ENCODE data around the gene PTPRCAP. TPM values are rescaled to one million over a fixed set of nuclear protein-coding genes. Genes with fewer than 3 reads are reported as not detected.

Gene PTPRCAP
- total and polyA plus RNA-seq, 9 of the 15 experiments (the other 6 are each of a cell fraction or from before 2014, with no cell fraction given) = 0.22 to 2.0 (median 1.1) TPM; not detected in 4

DNA sequence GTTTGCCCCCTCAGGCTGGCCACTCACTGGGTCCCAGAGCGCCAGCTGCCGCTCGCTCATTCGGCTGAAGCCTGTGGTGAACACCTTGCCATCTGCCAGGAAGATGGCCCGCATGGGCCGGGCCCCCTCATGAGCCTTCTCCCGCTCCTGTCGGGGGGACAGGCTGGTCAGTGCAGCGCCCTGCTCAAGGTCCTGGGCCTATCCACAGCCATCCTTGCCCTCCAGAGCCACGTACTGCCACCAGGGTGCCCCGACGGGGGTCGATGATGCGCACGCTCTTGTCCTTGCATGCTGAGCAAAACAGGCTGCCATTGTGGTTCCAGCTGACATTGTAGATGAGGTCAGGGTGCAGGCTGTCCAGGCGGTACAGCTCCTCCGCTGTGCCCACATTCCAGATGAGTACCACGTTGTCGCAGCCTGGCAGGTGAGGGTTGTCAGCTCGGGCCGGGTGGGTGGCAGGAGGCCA, 3.6 kb upstream of the PTPRCAP start (continued):
- TF ChIP-seq FOSL1 (tag; conservative IDR thresholded peaks at IDR 0.05) = no peak
- TF ChIP-seq, protein P1, sequence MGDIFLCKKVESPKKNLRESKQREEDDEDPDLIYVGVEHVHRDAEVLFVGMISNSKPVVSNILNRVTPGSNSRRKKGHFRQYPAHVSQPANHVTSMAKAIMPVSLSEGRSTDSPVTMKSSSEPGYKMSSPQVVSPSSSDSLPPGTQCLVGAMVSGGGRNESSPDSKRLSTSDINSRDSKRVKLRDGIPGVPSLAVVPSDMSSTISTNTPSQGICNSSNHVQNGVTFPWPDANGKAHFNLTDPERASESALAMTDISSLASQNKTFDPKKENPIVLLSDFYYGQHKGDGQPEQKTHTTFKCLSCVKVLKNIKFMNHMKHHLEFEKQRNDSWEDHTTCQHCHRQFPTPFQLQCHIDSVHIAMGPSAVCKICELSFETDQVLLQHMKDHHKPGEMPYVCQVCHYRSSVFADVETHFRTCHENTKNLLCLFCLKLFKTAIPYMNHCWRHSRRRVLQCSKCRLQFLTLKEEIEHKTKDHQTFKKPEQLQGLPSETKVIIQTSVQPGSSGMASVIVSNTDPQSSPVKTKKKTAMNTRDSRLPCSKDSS (IDR thresholded peaks at IDR 0.05; ENCODE audit: low read depth, partially characterized antibody) = no peak
- no peak for TF ChIP-seq PTBP1 (IDR thresholded peaks at IDR 0.05; ENCODE audit: low read depth, low read length)
- TF ChIP-seq SMAD2 (IDR thresholded peaks at IDR 0.05; ENCODE audit: low read depth, low read length) = no peak
- TF ChIP-seq, protein P2, sequence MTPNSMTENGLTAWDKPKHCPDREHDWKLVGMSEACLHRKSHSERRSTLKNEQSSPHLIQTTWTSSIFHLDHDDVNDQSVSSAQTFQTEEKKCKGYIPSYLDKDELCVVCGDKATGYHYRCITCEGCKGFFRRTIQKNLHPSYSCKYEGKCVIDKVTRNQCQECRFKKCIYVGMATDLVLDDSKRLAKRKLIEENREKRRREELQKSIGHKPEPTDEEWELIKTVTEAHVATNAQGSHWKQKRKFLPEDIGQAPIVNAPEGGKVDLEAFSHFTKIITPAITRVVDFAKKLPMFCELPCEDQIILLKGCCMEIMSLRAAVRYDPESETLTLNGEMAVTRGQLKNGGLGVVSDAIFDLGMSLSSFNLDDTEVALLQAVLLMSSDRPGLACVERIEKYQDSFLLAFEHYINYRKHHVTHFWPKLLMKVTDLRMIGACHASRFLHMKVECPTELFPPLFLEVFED (CRISPR knock-in tag; conservative IDR thresholded peaks at IDR 0.05) = no peak
- no peak for TF ChIP-seq ARID1B (IDR thresholded peaks at IDR 0.05)
- no peak for TF ChIP-seq SMARCE1 (IDR thresholded peaks at IDR 0.05)
- TF ChIP-seq SMAD4 (CRISPR knock-in tag; conservative IDR thresholded peaks at IDR 0.05) = no peak
- TF ChIP-seq RBFOX2 (IDR thresholded peaks at IDR 0.05; ENCODE audit: low read depth, low read length) = 0 out of 2 replicates have a peak, but pooled peaks have one; percentile 30
- TF ChIP-seq, protein P3, sequence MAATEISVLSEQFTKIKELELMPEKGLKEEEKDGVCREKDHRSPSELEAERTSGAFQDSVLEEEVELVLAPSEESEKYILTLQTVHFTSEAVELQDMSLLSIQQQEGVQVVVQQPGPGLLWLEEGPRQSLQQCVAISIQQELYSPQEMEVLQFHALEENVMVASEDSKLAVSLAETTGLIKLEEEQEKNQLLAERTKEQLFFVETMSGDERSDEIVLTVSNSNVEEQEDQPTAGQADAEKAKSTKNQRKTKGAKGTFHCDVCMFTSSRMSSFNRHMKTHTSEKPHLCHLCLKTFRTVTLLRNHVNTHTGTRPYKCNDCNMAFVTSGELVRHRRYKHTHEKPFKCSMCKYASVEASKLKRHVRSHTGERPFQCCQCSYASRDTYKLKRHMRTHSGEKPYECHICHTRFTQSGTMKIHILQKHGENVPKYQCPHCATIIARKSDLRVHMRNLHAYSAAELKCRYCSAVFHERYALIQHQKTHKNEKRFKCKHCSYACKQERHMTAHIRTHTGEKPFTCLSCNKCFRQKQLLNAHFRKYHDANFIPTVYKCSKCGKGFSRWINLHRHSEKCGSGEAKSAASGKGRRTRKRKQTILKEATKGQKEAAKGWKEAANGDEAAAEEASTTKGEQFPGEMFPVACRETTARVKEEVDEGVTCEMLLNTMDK (IDR thresholded peaks at IDR 0.05; ENCODE audit: borderline replicate concordance, insufficient read depth, low read depth, low read length, poor library complexity, severe bottlenecking) = no peak
- TF ChIP-seq SLC30A9 (CRISPR knock-in tag; IDR thresholded peaks at IDR 0.05) = no peak
- TF ChIP-seq, protein P4, sequence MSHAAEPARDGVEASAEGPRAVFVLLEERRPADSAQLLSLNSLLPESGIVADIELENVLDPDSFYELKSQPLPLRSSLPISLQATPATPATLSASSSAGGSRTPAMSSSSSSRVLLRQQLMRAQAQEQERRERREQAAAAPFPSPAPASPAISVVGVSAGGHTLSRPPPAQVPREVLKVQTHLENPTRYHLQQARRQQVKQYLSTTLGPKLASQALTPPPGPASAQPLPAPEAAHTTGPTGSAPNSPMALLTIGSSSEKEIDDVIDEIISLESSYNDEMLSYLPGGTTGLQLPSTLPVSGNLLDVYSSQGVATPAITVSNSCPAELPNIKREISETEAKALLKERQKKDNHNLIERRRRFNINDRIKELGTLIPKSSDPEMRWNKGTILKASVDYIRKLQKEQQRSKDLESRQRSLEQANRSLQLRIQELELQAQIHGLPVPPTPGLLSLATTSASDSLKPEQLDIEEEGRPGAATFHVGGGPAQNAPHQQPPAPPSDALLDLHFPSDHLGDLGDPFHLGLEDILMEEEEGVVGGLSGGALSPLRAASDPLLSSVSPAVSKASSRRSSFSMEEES (CRISPR knock-in tag; IDR thresholded peaks at IDR 0.05) = no peak
- no peak for TF ChIP-seq ZNF764 (CRISPR knock-in tag; IDR thresholded peaks at IDR 0.05; ENCODE audit: low read depth)
- TF ChIP-seq KDM1A (IDR thresholded peaks at IDR 0.05) = no peak
- no peak for TF ChIP-seq RAD51 (IDR thresholded peaks at IDR 0.05; ENCODE audit: borderline replicate concordance, low read depth)
- TF ChIP-seq, protein P5, sequence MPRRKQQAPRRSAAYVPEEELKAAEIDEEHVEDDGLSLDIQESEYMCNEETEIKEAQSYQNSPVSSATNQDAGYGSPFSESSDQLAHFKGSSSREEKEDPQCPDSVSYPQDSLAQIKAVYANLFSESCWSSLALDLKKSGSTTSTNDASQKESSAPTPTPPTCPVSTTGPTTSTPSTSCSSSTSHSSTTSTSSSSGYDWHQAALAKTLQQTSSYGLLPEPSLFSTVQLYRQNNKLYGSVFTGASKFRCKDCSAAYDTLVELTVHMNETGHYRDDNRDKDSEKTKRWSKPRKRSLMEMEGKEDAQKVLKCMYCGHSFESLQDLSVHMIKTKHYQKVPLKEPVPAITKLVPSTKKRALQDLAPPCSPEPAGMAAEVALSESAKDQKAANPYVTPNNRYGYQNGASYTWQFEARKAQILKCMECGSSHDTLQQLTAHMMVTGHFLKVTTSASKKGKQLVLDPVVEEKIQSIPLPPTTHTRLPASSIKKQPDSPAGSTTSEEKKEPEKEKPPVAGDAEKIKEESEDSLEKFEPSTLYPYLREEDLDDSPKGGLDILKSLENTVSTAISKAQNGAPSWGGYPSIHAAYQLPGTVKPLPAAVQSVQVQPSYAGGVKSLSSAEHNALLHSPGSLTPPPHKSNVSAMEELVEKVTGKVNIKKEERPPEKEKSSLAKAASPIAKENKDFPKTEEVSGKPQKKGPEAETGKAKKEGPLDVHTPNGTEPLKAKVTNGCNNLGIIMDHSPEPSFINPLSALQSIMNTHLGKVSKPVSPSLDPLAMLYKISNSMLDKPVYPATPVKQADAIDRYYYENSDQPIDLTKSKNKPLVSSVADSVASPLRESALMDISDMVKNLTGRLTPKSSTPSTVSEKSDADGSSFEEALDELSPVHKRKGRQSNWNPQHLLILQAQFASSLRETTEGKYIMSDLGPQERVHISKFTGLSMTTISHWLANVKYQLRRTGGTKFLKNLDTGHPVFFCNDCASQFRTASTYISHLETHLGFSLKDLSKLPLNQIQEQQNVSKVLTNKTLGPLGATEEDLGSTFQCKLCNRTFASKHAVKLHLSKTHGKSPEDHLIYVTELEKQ (CRISPR knock-in tag; IDR thresholded peaks at IDR 0.05) = no peak
- TF ChIP-seq SUPT5H (IDR thresholded peaks at IDR 0.05) = no peak
- no peak for TF ChIP-seq ELF2 (CRISPR knock-in tag; IDR thresholded peaks at IDR 0.05)
- TF ChIP-seq TSC22D4 (tag; IDR thresholded peaks at IDR 0.05) = no peak
- TF ChIP-seq GATAD2A (IDR thresholded peaks at IDR 0.05) = no peak
